T-helper 17 cell (primary cell): ENCODE measurements around the gene ARHGEF6. TPM values are rescaled to one million over a fixed set of nuclear protein-coding genes. Genes with fewer than 3 reads are reported as not detected.

Source experiments
- ATAC-seq: fragments of 150-1000 bp; cut with Tn5 transposase; 2 replicates; pipeline ENCODE4 v1.10.0; 2021; ENCODE audit warnings: mild to moderate bottlenecking, moderate library complexity
- DNase-seq, 3 donors: peaks; one replicate each; pipeline versions ENCODE4 v3.0.0 to v3.0.0-alpha.2; 2020 to 2021
- H3K9me3 ChIP-seq: one replicate; pipeline ENCODE4 v1.7.0; 2013; ENCODE audit warnings: low read length, mild to moderate bottlenecking; ENCODE audit not compliant: control insufficient read depth, poor library complexity, severe bottlenecking
- H3K27ac Mint-ChIP-seq: one replicate; pipeline ENCODE4 v1.8.0; 2022; ENCODE audit warnings: mild to moderate bottlenecking, moderate library complexity, mixed read lengths
- H3K27me3 Mint-ChIP-seq: one replicate; pipeline ENCODE4 v1.8.0; 2022; ENCODE audit warnings: mixed read lengths
- H3K36me3 Mint-ChIP-seq: one replicate; pipeline ENCODE4 v1.8.0; 2022; ENCODE audit warnings: low read depth, mixed read lengths
- H3K4me1 Mint-ChIP-seq: one replicate; pipeline ENCODE4 v1.8.0; 2022; ENCODE audit warnings: mild to moderate bottlenecking, mixed read lengths
- H3K4me3 Mint-ChIP-seq: one replicate; pipeline ENCODE4 v1.8.0; 2022; ENCODE audit warnings: mild to moderate bottlenecking, moderate library complexity, mixed read lengths
- total RNA-seq, 4 donors: library from RNA in 2 of 4; stranded (reverse) in 2 of 4; gene quantifications; one replicate each; pipeline ENCODE4 v1.2.3 and lab custom pipeline; 2022 to 2026

Gene ARHGEF6
- total RNA-seq, 2 donors from 2014 or later, result 68.6 to 70.7 TPM

GRCh38 chrX:136752796-136753195 lies 27.9 kb downstream of the ARHGEF6 start:
- DNase-seq (no peak), ATAC-seq (no peak)
- H3K36me3 Mint-ChIP-seq, result no peaks in the 10 kb centered on the region
- peak overlapping the region; percentile 16 for H3K27ac Mint-ChIP-seq
- peaks cover 35% of the 10 kb centered on the region for H3K4me1 Mint-ChIP-seq
- H3K4me3 Mint-ChIP-seq, result no peak overlapping the region
- H3K27me3 Mint-ChIP-seq, result no peaks in the 10 kb centered on the region
- no peaks in the 10 kb centered on the region for H3K9me3 ChIP-seq

- no peaks in the 10 kb centered on the region for H3K9me3 ChIP-seq
- DNase-seq (no peak), ATAC-seq (no peak)
- Mint-ChIP-seq H3K4me3 (no peak overlapping the region), H3K4me1 (peaks cover 38% of the 10 kb centered on the region), H3K27me3 (no peaks in the 10 kb centered on the region), H3K27ac (peak overlapping the region; percentile 16), H3K36me3 (no peaks in the 10 kb centered on the region)
These were observed 28.4 kb downstream of the ARHGEF6 start for GRCh38 chrX:136752346-136752745.

GRCh38 chrX:136750364-136750763 lies 30.4 kb downstream of the ARHGEF6 start:
- no peaks in the 10 kb centered on the region for H3K36me3 Mint-ChIP-seq
- peaks cover 39% of the 10 kb centered on the region for H3K4me1 Mint-ChIP-seq
- H3K9me3 ChIP-seq, result no peaks in the 10 kb centered on the region
- ATAC-seq, result no peak
- H3K4me3 Mint-ChIP-seq, result no peak overlapping the region
- no peak for DNase-seq
- peak overlapping the region; percentile 9 for H3K27ac Mint-ChIP-seq
- H3K27me3 Mint-ChIP-seq, result no peaks in the 10 kb centered on the region

- ATAC-seq (peak; percentile 44), DNase-seq (no peak)
- no peaks in the 10 kb centered on the region for H3K9me3 ChIP-seq
- Mint-ChIP-seq H3K4me1 (peaks cover 41% of the 10 kb centered on the region), H3K27me3 (no peaks in the 10 kb centered on the region), H3K36me3 (peaks cover 2% of the 10 kb centered on the region), H3K27ac (peak overlapping the region; percentile 93), H3K4me3 (no peak overlapping the region)
These were observed 33.4 kb downstream of the ARHGEF6 start for GRCh38 chrX:136747003-136747986.

GRCh38 chrX:136745215-136746173 lies 35.2 kb downstream of the ARHGEF6 start:
- Mint-ChIP-seq H3K27me3 (no peaks in the 10 kb centered on the region), H3K4me3 (peak overlapping the region; percentile 7), H3K36me3 (peaks cover 2% of the 10 kb centered on the region), H3K27ac (peak overlapping the region; percentile 27), H3K4me1 (peaks cover 37% of the 10 kb centered on the region)
- DNase-seq (no peak), ATAC-seq (no peak)
- H3K9me3 ChIP-seq, result no peaks in the 10 kb centered on the region

GRCh38 chrX:136742721-136743379 lies 37.9 kb downstream of the ARHGEF6 start:
- no peak for DNase-seq
- H3K27ac Mint-ChIP-seq, result no peak overlapping the region
- no peak for ATAC-seq
- H3K9me3 ChIP-seq, result no peaks in the 10 kb centered on the region
- H3K4me1 Mint-ChIP-seq, result peaks cover 37% of the 10 kb centered on the region
- peaks cover 10% of the 10 kb centered on the region for H3K36me3 Mint-ChIP-seq
- H3K4me3 Mint-ChIP-seq, result no peak overlapping the region
- no peaks in the 10 kb centered on the region for H3K27me3 Mint-ChIP-seq

- DNase-seq (no peak), ATAC-seq (no peak)
- H3K36me3 Mint-ChIP-seq, result peaks cover 8% of the 10 kb centered on the region
- H3K4me3 Mint-ChIP-seq, result no peak overlapping the region
- peaks cover 23% of the 10 kb centered on the region for H3K4me1 Mint-ChIP-seq
- no peaks in the 10 kb centered on the region for H3K27me3 Mint-ChIP-seq
- H3K27ac Mint-ChIP-seq, result peak overlapping the region; percentile 68
- no peaks in the 10 kb centered on the region for H3K9me3 ChIP-seq
These were observed 42.5 kb downstream of the ARHGEF6 start for GRCh38 chrX:136738049-136738729.

- H3K27ac Mint-ChIP-seq, result no peak overlapping the region
- H3K4me3 Mint-ChIP-seq, result no peak overlapping the region
- ATAC-seq, result no peak
These were observed 44.0 kb downstream of the ARHGEF6 start for GRCh38 chrX:136736690-136737089.

GRCh38 chrX:136735601-136736000 lies 45.1 kb downstream of the ARHGEF6 start:
- Mint-ChIP-seq H3K4me3 (no peak overlapping the region), H3K36me3 (peaks cover 9% of the 10 kb centered on the region)

More at GRCh38 chrX:136736690-136737089, 44.0 kb downstream of the ARHGEF6 start:
- H3K4me1 Mint-ChIP-seq, result peaks cover 23% of the 10 kb centered on the region
- peaks cover 8% of the 10 kb centered on the region for H3K36me3 Mint-ChIP-seq
- no peak for DNase-seq
- H3K9me3 ChIP-seq, result no peaks in the 10 kb centered on the region
- no peaks in the 10 kb centered on the region for H3K27me3 Mint-ChIP-seq

GRCh38 chrX:136733613-136734012 lies 47.1 kb downstream of the ARHGEF6 start:
- Mint-ChIP-seq H3K27ac (peak overlapping the region; percentile 29), H3K27me3 (no peaks in the 10 kb centered on the region), H3K4me3 (no peak overlapping the region), H3K36me3 (peaks cover 6% of the 10 kb centered on the region), H3K4me1 (peaks cover 25% of the 10 kb centered on the region)
- no peak for DNase-seq
- no peak for ATAC-seq
- H3K9me3 ChIP-seq, result no peaks in the 10 kb centered on the region

More at GRCh38 chrX:136735601-136736000, 45.1 kb downstream of the ARHGEF6 start:
- H3K9me3 ChIP-seq, result no peaks in the 10 kb centered on the region
- Mint-ChIP-seq H3K27me3 (no peaks in the 10 kb centered on the region), H3K4me1 (peaks cover 28% of the 10 kb centered on the region), H3K27ac (no peak overlapping the region)
- no peak for DNase-seq
- ATAC-seq, result no peak

GRCh38 chrX:136731798-136732197 lies 48.9 kb downstream of the ARHGEF6 start:
- ATAC-seq (no peak), DNase-seq (no peak)
- Mint-ChIP-seq H3K4me3 (no peak overlapping the region), H3K27me3 (no peaks in the 10 kb centered on the region), H3K36me3 (peaks cover 2% of the 10 kb centered on the region), H3K4me1 (peaks cover 23% of the 10 kb centered on the region), H3K27ac (peak overlapping the region; percentile 71)
- no peaks in the 10 kb centered on the region for H3K9me3 ChIP-seq

GRCh38 chrX:136731207-136731782 lies 49.4 kb downstream of the ARHGEF6 start:
- DNase-seq (no peak), ATAC-seq (no peak)
- H3K9me3 ChIP-seq, result no peaks in the 10 kb centered on the region
- H3K4me3 Mint-ChIP-seq, result peak overlapping the region; percentile 75
- no peaks in the 10 kb centered on the region for H3K27me3 Mint-ChIP-seq
- H3K36me3 Mint-ChIP-seq, result peaks cover 2% of the 10 kb centered on the region
- H3K27ac Mint-ChIP-seq, result peak overlapping the region; percentile 71
- H3K4me1 Mint-ChIP-seq, result peaks cover 25% of the 10 kb centered on the region
